Suprapubic skin (tissue), 3 donors: ENCODE measurements around the gene TEAD1.

ENCODE experiments used
- CTCF ChIP-seq, 2 donors: fragments of 200-600 bp in 1 of 2; fragments of 450-650 bp in 1 of 2; sonication (generic) in 1 of 2; IDR thresholded peaks; one replicate each; pipeline ENCODE4 v1.5.1; 2016 to 2019; ENCODE audit warnings: antibody characterized with exemption in 2 of 2, mild to moderate bottlenecking in 1 of 2, moderate library complexity in 1 of 2
- POLR2A ChIP-seq, 2 donors: fragments of 450-650 bp; IDR thresholded peaks; one replicate each; pipeline ENCODE4 v1.6.1; 2017; ENCODE audit warnings: antibody characterized with exemption in 2 of 2, mild to moderate bottlenecking in 2 of 2, moderate library complexity in 2 of 2

GRCh38 chr11:12748561-12748960, 74.3 kb downstream of the TEAD1 start:
- TF ChIP-seq CTCF (IDR thresholded peaks at IDR 0.05) (no peak), POLR2A (IDR thresholded peaks at IDR 0.05) (no peak)
